Lower leg skin (tissue), 3 donors: ENCODE data around the gene CYB5R4.

Experiments used
- POLR2A ChIP-seq, 2 donors: fragments of 450-650 bp; IDR thresholded peaks; one replicate each; pipeline ENCODE4 v1.6.1; 2016 to 2017; ENCODE audit warnings: antibody characterized with exemption in 2 of 2, mild to moderate bottlenecking in 1 of 2, moderate library complexity in 1 of 2
- TF ChIP-seq, protein P1 (sequence below), 3 donors: fragments of 450-650 bp; IDR thresholded peaks; one replicate each; pipeline ENCODE4 v1.5.1; 2016; ENCODE audit warnings: antibody characterized with exemption in 3 of 3, mild to moderate bottlenecking in 3 of 3, moderate library complexity in 2 of 3

DNA sequence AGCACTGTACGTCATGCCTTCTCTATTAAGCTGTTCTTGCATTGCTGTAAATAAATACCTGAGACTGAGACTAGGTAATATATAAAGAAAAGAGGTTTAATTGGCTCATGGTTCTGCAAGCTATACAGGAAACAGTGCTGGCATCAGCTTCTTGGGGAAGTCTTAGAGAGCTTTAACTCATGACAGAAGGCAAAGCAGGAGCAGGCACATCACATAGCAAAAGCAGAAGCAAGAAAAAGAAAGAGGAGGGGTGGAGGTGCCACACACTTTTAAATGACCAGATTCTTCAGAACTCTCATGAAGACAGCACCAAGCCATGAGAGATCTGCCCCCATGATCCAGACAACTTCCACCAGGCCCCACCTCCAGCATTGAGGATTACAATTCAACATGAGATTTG, 30.1 kb downstream of the CYB5R4 start:
- TF ChIP-seq, protein P1, sequence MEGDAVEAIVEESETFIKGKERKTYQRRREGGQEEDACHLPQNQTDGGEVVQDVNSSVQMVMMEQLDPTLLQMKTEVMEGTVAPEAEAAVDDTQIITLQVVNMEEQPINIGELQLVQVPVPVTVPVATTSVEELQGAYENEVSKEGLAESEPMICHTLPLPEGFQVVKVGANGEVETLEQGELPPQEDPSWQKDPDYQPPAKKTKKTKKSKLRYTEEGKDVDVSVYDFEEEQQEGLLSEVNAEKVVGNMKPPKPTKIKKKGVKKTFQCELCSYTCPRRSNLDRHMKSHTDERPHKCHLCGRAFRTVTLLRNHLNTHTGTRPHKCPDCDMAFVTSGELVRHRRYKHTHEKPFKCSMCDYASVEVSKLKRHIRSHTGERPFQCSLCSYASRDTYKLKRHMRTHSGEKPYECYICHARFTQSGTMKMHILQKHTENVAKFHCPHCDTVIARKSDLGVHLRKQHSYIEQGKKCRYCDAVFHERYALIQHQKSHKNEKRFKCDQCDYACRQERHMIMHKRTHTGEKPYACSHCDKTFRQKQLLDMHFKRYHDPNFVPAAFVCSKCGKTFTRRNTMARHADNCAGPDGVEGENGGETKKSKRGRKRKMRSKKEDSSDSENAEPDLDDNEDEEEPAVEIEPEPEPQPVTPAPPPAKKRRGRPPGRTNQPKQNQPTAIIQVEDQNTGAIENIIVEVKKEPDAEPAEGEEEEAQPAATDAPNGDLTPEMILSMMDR (IDR thresholded peaks at IDR 0.05), result no peak
- TF ChIP-seq POLR2A (IDR thresholded peaks at IDR 0.05), result no peak
